WI38 (cell line): ENCODE data around the gene FBRS.

Experiments used
- H3K4me3 ChIP-seq: 2 replicates; pipeline ENCODE4 v1.5.1; 2011; ENCODE audit warnings: low read depth, mild to moderate bottlenecking, control low read depth, low read length
- CTCF ChIP-seq: IDR thresholded peaks from 2 replicates; pipeline ENCODE4 v1.5.1; 2012; ENCODE audit warnings: low read depth, mild to moderate bottlenecking, control low read depth, low read length

FBRS gene

GRCh38 chr16:30657866-30658730, at the start of gene FBRS:
FBRS (plus strand) TSS chr16:30658431; CDS start chr16:30659519, 1,088 bp downstream.
- H3K4me3 ChIP-seq, result peak within 1 kb of the TSS; percentile 87
- peak; percentile 64 for TF ChIP-seq CTCF

- no peak for TF ChIP-seq CTCF
- H3K4me3 ChIP-seq, result peak overlapping the region; percentile 78
Observed at GRCh38 chr16:30609002-30609925, 49.0 kb upstream of the FBRS start.

GRCh38 chr16:30609926-30610839, 48.0 kb upstream of the FBRS start, which contains the start of gene ZNF689:
ZNF689 (minus strand) TSS chr16:30610389; CDS start chr16:30610041, 348 bp downstream.
- TF ChIP-seq CTCF, result no peak
- peak within 1 kb of the TSS; percentile 78 for H3K4me3 ChIP-seq

GRCh38 chr16:30615358-30616091, 42.7 kb upstream of the FBRS start:
- no peak overlapping the region for H3K4me3 ChIP-seq
- TF ChIP-seq CTCF, result peak; percentile 45

- no peak overlapping the region for H3K4me3 ChIP-seq
- TF ChIP-seq CTCF, result no peak
Observed at GRCh38 chr16:30619202-30619601, 39.0 kb upstream of the FBRS start.

- no peak for TF ChIP-seq CTCF
- no peak overlapping the region for H3K4me3 ChIP-seq
Observed at GRCh38 chr16:30619638-30620037, 38.6 kb upstream of the FBRS start.
